ENCODE results near the gene MYMX. TPM values are rescaled to one million over a fixed set of nuclear protein-coding genes. Genes with fewer than 3 reads are reported as not detected.

Gene MYMX
- total and polyA plus RNA-seq, 2 of the 4 experiments (the other 2 are of a cell fraction), result not detected

- H2BK15ac ChIP-seq (ENCODE audit: low read depth, low read length), result no peak overlapping the region
- intact Hi-C loops (cut with micrococcal nuclease), result no loop called here
- BruUV-seq (replicated peaks), result no TSS peak
Observed at GRCh38 chr6:44219815-44220784, 3.4 kb downstream of the MYMX start.

More at GRCh38 chr6:44219815-44220784, 3.4 kb downstream of the MYMX start:
- no peak overlapping the region for H3K27ac ChIP-seq (ENCODE audit: insufficient read depth, low read length)
- no peak overlapping the region for H3K4ac ChIP-seq (ENCODE audit: low read depth, low read length)
- in situ Hi-C loops (cut with MboI; ENCODE audit: low sequenced_read_pairs) (no loop called here), dilution Hi-C loops (cut with HindIII; ENCODE audit: low sequenced_read_pairs, unreplicated experiment) (no loop called here)
- CTCF ChIA-PET, result no interaction called here
- no peak for TF ChIP-seq RFX5 (IDR thresholded peaks at IDR 0.05; ENCODE audit: low read depth, low read length)
- TF ChIP-seq MAFK (IDR thresholded peaks at IDR 0.05; ENCODE audit: low read depth, low read length), result no peak
- TF ChIP-seq CHD1 (IDR thresholded peaks at IDR 0.05; ENCODE audit: low read depth, low read length), result no peak
- no peak for TF ChIP-seq MAZ (IDR thresholded peaks at IDR 0.05; ENCODE audit: borderline replicate concordance, low read depth, low read length)
- TF ChIP-seq SMC3 (IDR thresholded peaks at IDR 0.05; ENCODE audit: low read depth, low read length), result no peak
- TF ChIP-seq CTCF (conservative IDR thresholded peaks at IDR 0.05; ENCODE audit: low read depth, low read length), result no peak
- TF ChIP-seq RCOR1 (IDR thresholded peaks at IDR 0.05; ENCODE audit: insufficient replicate concordance, low read length), result no peak
- TF ChIP-seq BHLHE40 (IDR thresholded peaks at IDR 0.05; ENCODE audit: low read depth, low read length), result no peak
- no peak for TF ChIP-seq USF2 (IDR thresholded peaks at IDR 0.05; ENCODE audit: low read depth, low read length)
- no peak for TF ChIP-seq RAD21 (IDR thresholded peaks at IDR 0.05; ENCODE audit: low read length)
- no peak for TF ChIP-seq POLR2A (IDR thresholded peaks at IDR 0.05; ENCODE audit: low read depth, low read length)
- TF ChIP-seq CEBPB (IDR thresholded peaks at IDR 0.05; ENCODE audit: low read depth, low read length), result no peak
- no peak for TF ChIP-seq NFE2L2 (IDR thresholded peaks at IDR 0.05; ENCODE audit: low read depth, low read length)
- H3K9ac ChIP-seq (ENCODE audit: low read depth, low read length), result no peak overlapping the region
- DNase-seq (no peak), ATAC-seq (ENCODE audit: low read depth) (no peak)
- no peak overlapping the region; the same call in 1 of the 2 replicates for H2AK5ac ChIP-seq (ENCODE audit: low read depth, low read length)
- H3K27me3 ChIP-seq (ENCODE audit: control insufficient read depth, insufficient read depth, low read length), result peaks cover 7% of the 10 kb centered on the region; the same call in 1 of the 2 replicates
- no peak overlapping the region for H3K4me2 ChIP-seq (ENCODE audit: low read depth, low read length)
- no peak overlapping the region for H2BK5ac ChIP-seq (ENCODE audit: low read depth, low read length, poor library complexity, severe bottlenecking)
- H3K36me3 ChIP-seq (ENCODE audit: control insufficient read depth, insufficient read depth, low read length), result no peaks in the 10 kb centered on the region
- no peak overlapping the region for H3K18ac ChIP-seq (ENCODE audit: low read depth, low read length)
- WGBS, 2 experiments (ENCODE audit: extremely low coverage in 2 of 2, insufficient read length in 1 of 2), result 81% methylated on average over 7 of the region's 28 CpGs; no CpG with 5 or more reads in 1 of the 2 experiments
- H3K79me1 ChIP-seq (ENCODE audit: low read depth in 1 of 2, low read length in 2 of 2), result peaks cover 0 to 8% of the 10 kb centered on the region in 2 experiments; a peak in 1 of 4 replicates
- H3K9me3 ChIP-seq (ENCODE audit: control insufficient read depth, insufficient read depth, low read length), result no peaks in the 10 kb centered on the region
- POLR2A ChIA-PET (ENCODE audit: unreplicated experiment), result interaction anchor here (0.5 kb wide), 1 partner anchor 30 kb away, joined by 8 read pairs; no protein-coding TSS in a partner anchor
- H4K20me1 ChIP-seq (ENCODE audit: insufficient read depth, low read length), result no peaks in the 10 kb centered on the region
- no peak overlapping the region for H2AK9ac ChIP-seq (replicated peaks; ENCODE audit: low read depth, low read length, poor library complexity)
- H3K14ac ChIP-seq (replicated peaks; ENCODE audit: low read depth, low read length), result no peak overlapping the region
- H3K4me1 ChIP-seq (ENCODE audit: control insufficient read depth, insufficient read depth, low read length), result peaks cover 16% of the 10 kb centered on the region
- no peak overlapping the region for H3K4me3 ChIP-seq (ENCODE audit: insufficient read depth, low read depth, low read length)
- no peak overlapping the region for H4K91ac ChIP-seq (ENCODE audit: insufficient read depth, low read depth, low read length)
- no peak overlapping the region for H2BK120ac ChIP-seq (ENCODE audit: low read depth, low read length)
- no peak overlapping the region for H2BK20ac ChIP-seq (ENCODE audit: low read depth, low read length)
- no peak overlapping the region for H3K56ac ChIP-seq (ENCODE audit: extremely low read depth, insufficient read depth, low read length)
- no peak overlapping the region for H2AFZ ChIP-seq (replicated peaks; ENCODE audit: low read length, poor library complexity)
- peaks cover 4% of the 10 kb centered on the region; the same call in 1 of the 2 replicates for H3K9me1 ChIP-seq (ENCODE audit: insufficient read depth, low read length)
- no peak overlapping the region for H4K8ac ChIP-seq (ENCODE audit: low read depth in 2 of 2, low read length in 2 of 2)
- H4K5ac ChIP-seq (ENCODE audit: low read depth, low read length), result no peak overlapping the region
- H3K23ac ChIP-seq (ENCODE audit: low read depth, low read length), result no peak overlapping the region

Measured in IMR-90 (cell line).